GM12875 (cell line): ENCODE results near the gene DAZ3.
"Not testable (repeated sequence)": the region's sequence is repeated elsewhere in the genome, so short reads cannot be mapped to it uniquely, and the experiment has no call there.

Experiments used
- H3K4me3 ChIP-seq: one replicate; pipeline ENCODE4 v1.5.1; 2011; ENCODE audit warnings: low read depth, low read length, control low read depth

DAZ3 gene

DNA sequence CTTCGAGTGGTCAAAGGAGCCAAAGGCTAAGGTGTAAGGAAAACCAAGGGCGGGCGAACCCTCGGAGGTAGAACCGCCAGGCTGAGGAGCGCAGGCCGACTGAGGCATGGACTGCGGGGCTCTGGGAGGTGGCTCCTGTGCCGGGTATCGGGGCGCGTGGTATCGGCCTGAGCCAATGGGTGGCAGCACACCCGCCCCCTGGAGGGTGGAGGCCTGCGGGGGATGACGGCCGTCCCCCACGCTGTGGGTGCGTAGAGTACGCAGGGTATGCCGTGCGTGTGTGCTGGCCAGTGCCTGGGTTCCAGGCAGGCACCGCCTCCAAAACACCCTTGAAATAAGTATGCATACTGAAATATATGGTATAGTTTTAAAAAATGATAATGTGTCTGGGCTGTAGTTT lies at the start of gene DAZ3:
DAZ3 (minus strand) TSS at position 101 of the 400 bp plus-strand sequence. CDS start 208 bp downstream, outside the sequence.
- H3K4me3 ChIP-seq = not testable (repeated sequence)

DNA sequence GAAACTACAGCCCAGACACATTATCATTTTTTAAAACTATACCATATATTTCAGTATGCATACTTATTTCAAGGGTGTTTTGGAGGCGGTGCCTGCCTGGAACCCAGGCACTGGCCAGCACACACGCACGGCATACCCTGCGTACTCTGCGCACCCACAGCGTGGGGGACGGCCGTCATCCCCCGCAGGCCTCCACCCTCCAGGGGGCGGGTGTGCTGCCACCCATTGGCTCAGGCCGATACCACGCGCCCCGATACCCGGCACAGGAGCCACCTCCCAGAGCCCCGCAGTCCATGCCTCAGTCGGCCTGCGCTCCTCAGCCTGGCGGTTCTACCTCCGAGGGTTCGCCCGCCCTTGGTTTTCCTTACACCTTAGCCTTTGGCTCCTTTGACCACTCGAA lies 20.4 kb upstream of the DAZ3 start, which contains the start of gene DAZ4:
DAZ4 (plus strand) TSS at position 301 of the 400 bp plus-strand sequence. CDS start 208 bp downstream, outside the sequence.
- H3K4me3 ChIP-seq = not testable (repeated sequence)

DNA sequence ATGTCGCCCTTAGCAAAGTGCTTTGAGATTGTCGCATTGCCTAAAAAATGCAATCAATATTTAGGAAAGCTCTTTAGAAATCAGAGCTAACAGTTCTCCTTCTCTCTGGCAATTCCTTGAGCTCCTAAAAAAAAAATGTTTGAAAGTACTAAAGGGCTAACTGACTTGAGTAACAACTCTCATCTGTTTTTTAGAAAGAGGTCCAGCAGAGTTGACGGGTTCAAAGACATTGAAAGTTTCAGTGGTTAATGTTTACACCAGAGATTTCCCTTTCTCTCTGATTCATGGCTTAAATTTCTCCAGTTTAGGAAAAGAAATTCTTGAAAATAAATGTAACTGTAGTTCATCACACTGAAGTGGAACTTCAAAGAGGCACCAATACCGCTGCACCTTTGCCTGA lies 11.9 kb upstream of the DAZ3 start:
- H3K4me3 ChIP-seq = not testable (repeated sequence)

GRCh38 chrY:24824184-24824879 lies 11.1 kb upstream of the DAZ3 start:
- H3K4me3 ChIP-seq = not testable (repeated sequence)

DNA sequence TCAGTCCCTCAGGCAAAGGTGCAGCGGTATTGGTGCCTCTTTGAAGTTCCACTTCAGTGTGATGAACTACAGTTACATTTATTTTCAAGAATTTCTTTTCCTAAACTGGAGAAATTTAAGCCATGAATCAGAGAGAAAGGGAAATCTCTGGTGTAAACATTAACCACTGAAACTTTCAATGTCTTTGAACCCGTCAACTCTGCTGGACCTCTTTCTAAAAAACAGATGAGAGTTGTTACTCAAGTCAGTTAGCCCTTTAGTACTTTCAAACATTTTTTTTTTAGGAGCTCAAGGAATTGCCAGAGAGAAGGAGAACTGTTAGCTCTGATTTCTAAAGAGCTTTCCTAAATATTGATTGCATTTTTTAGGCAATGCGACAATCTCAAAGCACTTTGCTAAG lies 8.6 kb upstream of the DAZ3 start:
- H3K4me3 ChIP-seq = not testable (repeated sequence)
